ENCODE data around the gene FAM234A.

The FAM234A gene

GRCh38 chr16:281660-282255 is 47.1 kb downstream of the FAM234A start:
- no peak for DNase-seq (ENCODE audit: low read depth)

- no peak for DNase-seq (ENCODE audit: low read depth)
These were observed 47.9 kb downstream of the FAM234A start for GRCh38 chr16:282491-282890.

- DNase-seq (ENCODE audit: low read depth), result no peak
These were observed 48.6 kb downstream of the FAM234A start, which contains the start of gene PDIA2 for GRCh38 chr16:283033-283805. Gene PDIA2, plus strand, starts transcription at chr16:283164. Its CDS starts 6 bp downstream, at chr16:283170.

GRCh38 chr16:284204-285120 is 49.8 kb downstream of the FAM234A start:
- DNase-seq (ENCODE audit: low read depth), result no peak

GRCh38 chr16:285146-286055 is 50.8 kb downstream of the FAM234A start:
- no peak for DNase-seq (ENCODE audit: low read depth)

- no peak for DNase-seq (ENCODE audit: low read depth)
These were observed 52.1 kb downstream of the FAM234A start for GRCh38 chr16:286491-287297.

- no peak for DNase-seq (ENCODE audit: low read depth)
These were observed 52.7 kb downstream of the FAM234A start for GRCh38 chr16:287298-287811.

- no peak for DNase-seq (ENCODE audit: low read depth)
These were observed 53.6 kb downstream of the FAM234A start for GRCh38 chr16:287981-288920.

- no peak for DNase-seq (ENCODE audit: low read depth)
These were observed 54.9 kb downstream of the FAM234A start for GRCh38 chr16:289395-289997.

- no peak for DNase-seq (ENCODE audit: low read depth)
These were observed 55.5 kb downstream of the FAM234A start for GRCh38 chr16:290015-290680.

- no peak for DNase-seq (ENCODE audit: low read depth)
These were observed 56.2 kb downstream of the FAM234A start for GRCh38 chr16:290681-291405.

GRCh38 chr16:291539-291938 is 56.9 kb downstream of the FAM234A start:
- DNase-seq (ENCODE audit: low read depth), result no peak

- no peak for DNase-seq (ENCODE audit: low read depth)
These were observed 58.6 kb downstream of the FAM234A start for GRCh38 chr16:293043-293775.

GRCh38 chr16:296276-296675 is 61.7 kb downstream of the FAM234A start:
- no peak for DNase-seq (ENCODE audit: low read depth)

- no peak for DNase-seq (ENCODE audit: low read depth)
These were observed 62.3 kb downstream of the FAM234A start for GRCh38 chr16:296806-297510.

GRCh38 chr16:297832-298231 is 63.2 kb downstream of the FAM234A start:
- no peak for DNase-seq (ENCODE audit: low read depth)

All from stimulated activated CD8-positive, alpha-beta memory T cell treated with anti-CD3 and anti-CD28 coated beads, Interleukin-15, amount 100 ng/mL, for 24 hours (primary cell).